GM12801 (cell line): ENCODE measurements around the gene PAF1.

Source experiments
- CTCF ChIP-seq: IDR thresholded peaks from one replicate; pipeline ENCODE4 v1.5.1; 2011; ENCODE audit warnings: control low read depth; ENCODE audit not compliant: insufficient read length; ENCODE audit errors: extremely low read depth

Gene PAF1

GRCh38 chr19:39389631-39390414, 1.1 kb downstream of the PAF1 start:
- no peak for TF ChIP-seq CTCF

- no peak for TF ChIP-seq CTCF
These were observed 2.2 kb downstream of the PAF1 start for GRCh38 chr19:39388657-39389056.

- no peak for TF ChIP-seq CTCF
These were observed 4.3 kb downstream of the PAF1 start for GRCh38 chr19:39386557-39386956.

GRCh38 chr19:39385629-39386411, 5.1 kb downstream of the PAF1 start:
- TF ChIP-seq CTCF, result no peak

- TF ChIP-seq CTCF, result no peak
These were observed 5.9 kb downstream of the PAF1 start for GRCh38 chr19:39384839-39385568.

- no peak for TF ChIP-seq CTCF
These were observed 7.7 kb downstream of the PAF1 start for GRCh38 chr19:39382991-39383828.
